Rectal smooth muscle tissue (tissue), 1 donor: ENCODE results near the gene PCDHB11.
A peak's percentile ranks its signal among the peaks of the same experiment; 100 is the strongest.
"Not testable (repeated sequence)": the region's sequence is repeated elsewhere in the genome, so short reads cannot be mapped to it uniquely, and the experiment has no call there.

Experiments
- H3K27ac ChIP-seq: one replicate; pipeline ENCODE4 v1.7.0; 2013; ENCODE audit warnings: low read depth, low read length, inconsistent platforms
- H3K27me3 ChIP-seq: one replicate; pipeline ENCODE4 v1.7.0; 2013; ENCODE audit warnings: low read length; ENCODE audit not compliant: control insufficient read depth, insufficient read depth
- H3K36me3 ChIP-seq: one replicate; pipeline ENCODE4 v1.7.0; 2013; ENCODE audit warnings: low read length; ENCODE audit not compliant: control insufficient read depth, insufficient read depth
- H3K4me1 ChIP-seq: one replicate; pipeline ENCODE4 v1.7.0; 2013; ENCODE audit warnings: low read length; ENCODE audit not compliant: control insufficient read depth, insufficient read depth
- H3K4me3 ChIP-seq: one replicate; pipeline ENCODE4 v1.7.0; 2013; ENCODE audit warnings: low read length
- H3K9ac ChIP-seq: one replicate; pipeline ENCODE4 v1.7.0; 2013; ENCODE audit warnings: low read length

The PCDHB11 gene

GRCh38 chr5:141175933-141176332 lies 23.5 kb upstream of the PCDHB11 start:
- no peaks in the 10 kb centered on the region for H3K36me3 ChIP-seq
- peaks cover 3% of the 10 kb centered on the region for H3K27me3 ChIP-seq
- H3K4me1 ChIP-seq = no peaks in the 10 kb centered on the region
- H3K27ac ChIP-seq = no peak overlapping the region
- no peak overlapping the region for H3K9ac ChIP-seq
- no peak overlapping the region for H3K4me3 ChIP-seq

DNA sequence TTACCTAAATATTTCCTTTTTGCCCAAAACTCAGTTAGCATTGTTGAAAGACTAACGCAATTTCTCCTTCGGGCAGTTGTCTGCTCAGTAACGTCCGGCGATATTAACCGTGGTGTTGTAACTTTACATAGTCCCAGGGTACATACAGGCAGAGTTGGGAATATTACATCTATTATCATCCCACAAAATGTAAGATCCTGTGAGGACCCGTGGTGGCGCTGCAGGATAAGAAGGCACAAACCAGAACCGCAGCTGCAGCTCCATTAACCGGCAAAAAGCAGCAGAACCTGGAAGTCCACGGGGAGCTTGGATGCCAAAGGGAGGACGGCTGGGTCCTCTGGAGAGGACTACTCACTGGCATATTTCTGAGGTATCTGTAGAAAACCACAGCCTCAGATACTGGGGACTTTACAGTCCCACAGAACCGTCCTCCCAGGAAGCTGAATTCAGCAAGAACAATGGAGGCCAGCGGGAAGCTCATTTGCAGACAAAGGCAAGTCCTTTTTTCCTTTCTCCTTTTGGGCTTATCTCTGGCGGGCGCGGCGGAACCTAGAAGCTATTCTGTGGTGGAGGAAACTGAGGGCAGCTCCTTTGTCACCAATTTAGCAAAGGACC lies 21.7 kb upstream of the PCDHB11 start, which contains the start of gene PCDHB8:
Gene PCDHB8, plus strand, starts transcription at position 214 of the 615 bp plus-strand sequence. Its CDS starts 245 bp downstream, at position 459.
- H3K27ac ChIP-seq, H3K27me3 ChIP-seq, H3K4me1 ChIP-seq, H3K9ac ChIP-seq, H3K4me3 ChIP-seq, H3K36me3 ChIP-seq: not testable (repeated sequence)

DNA sequence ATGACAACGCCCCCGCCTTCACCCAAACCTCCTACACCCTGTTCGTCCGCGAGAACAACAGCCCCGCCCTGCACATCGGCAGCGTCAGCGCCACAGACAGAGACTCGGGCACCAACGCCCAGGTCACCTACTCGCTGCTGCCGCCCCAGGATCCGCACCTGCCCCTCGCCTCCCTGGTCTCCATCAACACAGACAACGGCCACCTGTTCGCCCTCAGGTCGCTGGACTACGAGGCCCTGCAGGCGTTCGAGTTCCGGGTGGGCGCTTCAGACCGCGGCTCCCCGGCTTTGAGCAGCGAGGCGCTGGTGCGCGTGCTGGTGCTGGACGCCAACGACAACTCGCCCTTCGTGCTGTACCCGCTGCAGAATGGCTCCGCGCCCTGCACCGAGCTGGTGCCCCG lies 20.1 kb upstream of the PCDHB11 start:
- H3K27ac ChIP-seq, H3K36me3 ChIP-seq, H3K9ac ChIP-seq, H3K4me3 ChIP-seq, H3K4me1 ChIP-seq, H3K27me3 ChIP-seq: not testable (repeated sequence)

- H3K4me1 ChIP-seq, H3K9ac ChIP-seq, H3K4me3 ChIP-seq, H3K36me3 ChIP-seq, H3K27ac ChIP-seq, H3K27me3 ChIP-seq: not testable (repeated sequence)
Measured at GRCh38 chr5:141179876-141180275, 19.6 kb upstream of the PCDHB11 start.

DNA sequence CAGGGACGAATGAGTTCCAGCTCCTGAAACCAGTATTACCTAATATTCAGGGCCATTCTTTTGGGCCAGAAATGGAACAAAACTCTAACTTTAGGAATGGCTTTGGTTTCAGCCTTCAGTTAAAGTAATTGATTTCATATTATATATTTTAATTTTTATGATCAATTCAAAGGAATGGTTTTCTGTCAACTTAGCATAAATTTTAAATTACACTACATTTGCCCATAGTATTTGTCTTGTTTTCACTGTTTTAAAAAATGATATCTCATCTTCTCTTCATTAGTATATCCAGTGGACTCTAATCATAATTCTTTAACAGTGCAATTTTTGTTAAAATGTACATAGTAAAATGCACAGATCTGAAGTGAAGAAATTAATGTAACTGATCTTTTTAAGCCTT lies 19.1 kb upstream of the PCDHB11 start:
- Histone ChIP-seq H3K4me3 (no peak overlapping the region), H3K27ac (no peak overlapping the region), H3K27me3 (no peaks in the 10 kb centered on the region), H3K4me1 (no peaks in the 10 kb centered on the region), H3K36me3 (no peaks in the 10 kb centered on the region), H3K9ac (no peak overlapping the region)

GRCh38 chr5:141182248-141182647 lies 17.2 kb upstream of the PCDHB11 start, which contains the start of gene PCDHB16:
TSS of gene PCDHB16 (plus strand) at chr5:141182387. CDS start at chr5:141182560, 173 bp downstream.
- Histone ChIP-seq H3K4me3 (peak within 1 kb of the TSS; percentile 28), H3K27me3 (no peaks in the 10 kb centered on the region), H3K36me3 (no peaks in the 10 kb centered on the region), H3K27ac (no peak within 1 kb of the TSS), H3K9ac (no peak within 1 kb of the TSS), H3K4me1 (no peaks in the 10 kb centered on the region)

GRCh38 chr5:141184117-141184855 lies 15.1 kb upstream of the PCDHB11 start:
- not testable (repeated sequence) for H3K4me3 ChIP-seq, H3K9ac ChIP-seq, H3K27me3 ChIP-seq

DNA sequence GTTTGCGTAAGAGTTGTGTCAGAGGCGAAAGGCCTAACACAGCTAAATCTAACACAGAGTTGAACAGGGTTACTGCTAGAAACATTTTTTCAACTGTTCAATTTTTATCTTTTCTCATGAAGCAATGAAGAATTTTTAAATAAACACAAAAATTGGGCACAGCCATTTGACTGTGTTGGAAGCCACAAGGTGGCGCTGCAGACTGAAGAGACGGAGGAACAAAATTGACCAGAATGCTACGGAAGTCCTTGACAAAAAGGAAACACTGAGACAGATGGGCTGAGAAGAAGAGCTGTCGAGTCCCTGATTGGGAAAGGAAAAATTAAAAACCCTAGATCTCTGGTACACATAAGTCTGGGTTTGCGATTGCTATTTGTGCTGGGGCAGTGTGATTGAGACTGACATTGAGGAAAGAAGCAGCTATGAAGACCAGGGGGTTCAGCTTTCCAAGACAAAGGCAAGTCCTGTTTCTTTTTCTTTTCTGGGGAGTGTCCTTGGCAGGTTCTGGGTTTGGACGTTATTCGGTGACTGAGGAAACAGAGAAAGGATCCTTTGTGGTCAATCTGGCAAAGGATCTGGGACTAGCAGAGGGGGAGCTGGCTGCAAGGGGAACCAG lies 12.4 kb upstream of the PCDHB11 start, which contains the start of gene PCDHB9:
Gene PCDHB9, plus strand, starts transcription at position 265 of the 616 bp plus-strand sequence. Its CDS starts 158 bp downstream, at position 423.
- Histone ChIP-seq H3K9ac (no peak within 1 kb of the TSS), H3K4me3 (no peak within 1 kb of the TSS), H3K4me1 (no peaks in the 10 kb centered on the region), H3K27me3 (no peaks in the 10 kb centered on the region), H3K36me3 (no peaks in the 10 kb centered on the region), H3K27ac (no peak within 1 kb of the TSS)

More at GRCh38 chr5:141184117-141184855, 15.1 kb upstream of the PCDHB11 start:
- not testable (repeated sequence) for H3K27ac ChIP-seq, H3K36me3 ChIP-seq, H3K4me1 ChIP-seq

GRCh38 chr5:141188682-141189081 lies 10.7 kb upstream of the PCDHB11 start:
- not testable (repeated sequence) for H3K9ac ChIP-seq, H3K27ac ChIP-seq, H3K27me3 ChIP-seq, H3K4me3 ChIP-seq, H3K4me1 ChIP-seq, H3K36me3 ChIP-seq

DNA sequence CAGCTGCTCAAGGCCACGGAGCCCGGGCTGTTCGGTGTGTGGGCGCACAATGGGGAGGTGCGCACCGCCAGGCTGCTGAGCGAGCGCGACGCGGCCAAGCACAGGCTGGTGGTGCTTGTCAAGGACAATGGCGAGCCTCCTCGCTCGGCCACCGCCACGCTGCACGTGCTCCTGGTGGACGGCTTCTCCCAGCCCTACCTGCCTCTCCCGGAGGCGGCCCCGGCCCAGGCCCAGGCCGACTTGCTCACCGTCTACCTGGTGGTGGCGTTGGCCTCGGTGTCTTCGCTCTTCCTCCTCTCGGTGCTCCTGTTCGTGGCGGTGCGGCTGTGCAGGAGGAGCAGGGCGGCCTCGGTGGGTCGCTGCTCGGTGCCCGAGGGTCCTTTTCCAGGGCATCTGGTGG lies 10.3 kb upstream of the PCDHB11 start:
- H3K4me1 ChIP-seq, H3K36me3 ChIP-seq, H3K27ac ChIP-seq, H3K4me3 ChIP-seq, H3K9ac ChIP-seq, H3K27me3 ChIP-seq: not testable (repeated sequence)

DNA sequence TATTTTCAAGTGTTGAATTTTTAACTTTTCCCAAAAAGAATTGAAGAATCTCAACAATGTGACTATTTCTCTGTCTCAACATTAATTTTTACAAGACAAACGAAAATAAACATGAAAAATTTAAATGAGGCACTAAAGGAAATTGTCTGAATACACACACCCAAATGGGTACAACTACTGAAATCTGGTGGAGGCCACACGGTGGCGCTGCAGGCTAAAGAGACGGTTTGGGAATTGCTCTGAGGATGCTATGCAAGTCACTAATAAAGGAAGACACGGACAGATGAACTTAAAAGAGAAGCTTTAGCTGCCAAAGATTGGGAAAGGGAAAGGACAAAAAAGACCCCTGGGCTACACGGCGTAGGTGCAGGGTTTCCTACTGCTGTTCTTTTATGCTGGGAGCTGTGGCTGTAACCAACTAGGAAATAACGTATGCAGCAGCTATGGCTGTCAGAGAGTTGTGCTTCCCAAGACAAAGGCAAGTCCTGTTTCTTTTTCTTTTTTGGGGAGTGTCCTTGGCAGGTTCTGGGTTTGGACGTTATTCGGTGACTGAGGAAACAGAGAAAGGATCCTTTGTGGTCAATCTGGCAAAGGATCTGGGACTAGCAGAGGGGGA lies 7.2 kb upstream of the PCDHB11 start, which contains the start of gene PCDHB10:
Gene PCDHB10, plus strand, starts transcription at position 244 of the 616 bp plus-strand sequence. Its CDS starts 200 bp downstream, at position 444.
- Histone ChIP-seq H3K27me3 (no peaks in the 10 kb centered on the region), H3K4me1 (no peaks in the 10 kb centered on the region), H3K4me3 (peak within 1 kb of the TSS; percentile 32), H3K36me3 (no peaks in the 10 kb centered on the region), H3K9ac (no peak within 1 kb of the TSS), H3K27ac (no peak within 1 kb of the TSS)

GRCh38 chr5:141194332-141194731 lies 5.1 kb upstream of the PCDHB11 start:
- not testable (repeated sequence) for H3K4me3 ChIP-seq, H3K9ac ChIP-seq, H3K36me3 ChIP-seq, H3K4me1 ChIP-seq, H3K27ac ChIP-seq, H3K27me3 ChIP-seq
